ENCODE results near the gene FAM83C. TPM values are rescaled to one million over a fixed set of nuclear protein-coding genes. Genes with fewer than 3 reads are reported as not detected.

Gene FAM83C
- total RNA-seq, 2 experiments from 2014 or later = not detected

DNA sequence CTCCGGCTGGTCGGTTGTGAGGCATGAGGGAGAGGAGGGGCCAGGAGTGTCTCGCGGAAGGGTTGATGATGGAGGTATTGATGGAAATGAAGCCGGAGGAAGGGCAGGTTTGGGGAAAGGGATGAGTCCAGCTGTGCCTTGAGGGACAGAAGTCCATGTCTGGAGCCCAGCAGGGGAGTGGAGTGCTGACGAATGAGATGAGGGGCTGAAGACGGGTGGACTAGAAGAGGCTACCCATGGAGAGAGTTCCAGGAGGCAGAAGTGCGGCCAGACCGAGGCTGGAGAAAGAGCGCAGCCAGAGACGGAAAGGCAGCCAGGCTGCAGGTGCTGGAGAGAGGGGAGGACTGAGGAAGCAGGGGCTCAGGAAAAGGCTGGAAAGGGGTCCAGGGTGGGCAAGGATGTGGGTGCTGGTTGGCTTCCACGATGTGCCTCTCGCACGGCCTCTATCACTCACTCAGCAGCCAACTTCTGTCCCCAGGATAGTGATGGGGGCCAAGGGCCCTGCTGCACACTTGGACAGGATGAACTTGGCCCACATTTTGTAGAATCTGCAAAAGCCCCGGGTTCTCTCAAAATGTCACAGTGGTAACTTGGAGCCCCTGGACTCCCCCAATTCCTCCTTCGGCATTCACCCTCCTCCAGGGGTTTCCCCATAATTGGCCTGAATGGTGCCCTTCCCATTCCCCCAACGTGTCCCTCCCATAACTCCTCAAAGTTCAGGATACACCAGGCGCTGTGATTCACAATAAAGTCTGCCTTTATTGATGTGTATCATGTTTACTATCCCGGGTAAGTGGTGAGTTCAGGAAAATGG lies 7.0 kb downstream of the FAM83C start:
- H3K36me3 Mint-ChIP-seq (ENCODE audit: low read depth) = peaks cover 16% of the 10 kb centered on the region
- peaks cover 29% of the 10 kb centered on the region for H3K4me1 Mint-ChIP-seq
- H3K4me3 Mint-ChIP-seq = peak overlapping the region; percentile 88
- ChIA-PET POLR2A (no interaction called here), CTCF (interaction anchor here (1.9 to 6.0 kb wide), 3 partner anchors 13 to 19 kb away, joined by 7 to 45 read pairs (median 15); no protein-coding TSS in a partner anchor)
- H3K27me3 Mint-ChIP-seq = no peaks in the 10 kb centered on the region
- no peak for DNase-seq
- peak overlapping the region; percentile 95 for H3K27ac Mint-ChIP-seq
- H3K9me3 Mint-ChIP-seq = no peaks in the 10 kb centered on the region

DNA sequence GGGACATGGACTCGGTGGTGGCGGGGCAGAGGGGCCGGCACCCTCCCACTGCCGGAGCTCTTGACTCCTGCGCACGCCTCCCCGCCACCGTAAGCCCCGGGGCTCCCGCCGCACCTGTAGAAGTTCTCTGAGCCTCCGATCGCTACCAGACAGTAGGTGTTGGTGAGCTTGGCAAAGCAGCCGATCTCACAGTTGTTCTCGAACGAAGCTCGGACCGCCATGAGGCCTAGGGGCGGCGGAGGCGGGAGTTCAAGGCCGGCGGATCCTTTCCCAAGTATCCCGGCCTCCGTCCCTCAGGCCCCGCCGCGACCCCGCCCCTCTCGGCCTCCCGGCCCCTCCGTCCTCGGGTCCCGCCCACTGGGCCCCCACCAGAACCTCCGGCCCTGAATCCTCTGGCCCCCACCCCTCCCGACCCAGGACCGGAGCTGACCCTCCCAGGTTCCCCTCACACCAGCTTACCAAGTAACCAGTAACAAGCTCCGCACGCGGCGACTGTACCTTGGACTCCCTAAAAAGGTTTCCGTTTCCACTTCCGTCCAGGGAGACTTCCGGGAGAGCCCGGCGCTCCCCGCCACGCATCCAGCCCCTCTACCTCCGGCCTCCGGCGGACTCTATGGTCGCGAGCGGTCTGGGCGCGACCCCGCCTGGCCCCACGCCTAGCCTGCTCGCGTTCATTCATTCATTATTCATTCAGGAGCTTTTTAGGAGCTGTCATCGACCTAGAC lies 7.8 kb downstream of the FAM83C start, which contains the start of gene EIF6:
EIF6 (minus strand) TSS at position 506 of the 725 bp plus-strand sequence; CDS start at position 221, 285 bp downstream.
- H3K4me3 Mint-ChIP-seq = peak within 1 kb of the TSS; percentile 88
- H3K4me1 Mint-ChIP-seq = peaks cover 30% of the 10 kb centered on the region
- ChIA-PET CTCF (interaction anchor here (0.6 to 2.4 kb wide), 5 partner anchors 14 to 188 kb away, joined by 3 to 15 read pairs (median 6); partner anchors contain the start of gene EDEM2), POLR2A (interaction anchor here (1.0 kb wide), 2 partner anchors 171 to 458 kb away, joined by 3 read pairs; partner anchors contain the start of genes CEP250 and RBM39)
- H3K27me3 Mint-ChIP-seq = no peaks in the 10 kb centered on the region
- H3K27ac Mint-ChIP-seq = peak within 1 kb of the TSS; percentile 95
- H3K9me3 Mint-ChIP-seq = no peaks in the 10 kb centered on the region
- peak; percentile 82 for DNase-seq
- H3K36me3 Mint-ChIP-seq (ENCODE audit: low read depth) = peaks cover 23% of the 10 kb centered on the region

DNA sequence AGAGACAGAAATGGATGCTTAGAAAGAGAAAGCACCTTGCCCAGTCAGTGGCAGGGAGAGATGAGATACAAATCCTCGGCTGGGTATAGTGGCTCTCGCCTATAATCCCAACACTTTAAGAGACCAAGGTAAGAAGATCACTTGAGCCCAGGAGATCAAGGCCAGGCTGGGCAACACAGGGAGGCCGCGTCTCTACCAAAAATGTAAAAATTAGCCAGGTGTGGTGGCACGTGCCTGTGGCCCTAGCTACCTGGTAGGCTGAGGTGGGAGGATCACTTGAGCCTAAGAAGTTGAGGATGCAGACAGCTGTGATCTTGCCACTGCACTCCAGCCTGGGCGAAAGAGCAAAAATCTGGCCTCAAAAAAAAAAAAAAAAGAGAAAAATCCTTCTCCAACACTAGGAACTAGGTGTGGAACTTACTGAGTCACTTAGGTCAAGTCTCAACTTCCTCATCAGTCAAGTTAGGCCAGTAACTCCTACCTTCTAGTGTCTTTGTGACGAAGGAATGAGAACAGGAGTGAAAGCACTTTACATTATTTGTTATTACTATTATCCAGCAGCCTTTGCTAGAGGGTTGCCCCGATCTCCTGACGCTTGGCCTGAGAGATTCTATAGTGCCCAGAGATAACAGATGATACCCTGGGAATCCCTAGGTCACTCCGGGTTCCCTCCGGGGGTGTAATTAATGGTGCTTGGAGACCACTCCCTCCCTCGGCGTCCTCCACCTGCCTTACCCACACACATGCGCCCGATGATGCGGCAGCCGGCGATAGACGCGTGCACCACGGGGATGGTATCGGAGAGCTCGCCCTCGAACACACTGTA lies 8.6 kb downstream of the FAM83C start:
- ChIA-PET CTCF (interaction anchor here (0.6 to 2.4 kb wide), 5 partner anchors 14 to 187 kb away, joined by 3 to 15 read pairs (median 6); partner anchors contain the start of gene EDEM2), POLR2A (interaction anchor here (1.0 kb wide), 2 partner anchors 171 to 459 kb away, joined by 3 read pairs; partner anchors contain the start of genes CEP250 and RBM39)
- H3K4me3 Mint-ChIP-seq = peak overlapping the region; percentile 88
- H3K4me1 Mint-ChIP-seq = peaks cover 30% of the 10 kb centered on the region
- peaks cover 29% of the 10 kb centered on the region for H3K36me3 Mint-ChIP-seq (ENCODE audit: low read depth)
- no peaks in the 10 kb centered on the region for H3K27me3 Mint-ChIP-seq
- DNase-seq = no peak
- peak overlapping the region; percentile 95 for H3K27ac Mint-ChIP-seq
- H3K9me3 Mint-ChIP-seq = no peaks in the 10 kb centered on the region

DNA sequence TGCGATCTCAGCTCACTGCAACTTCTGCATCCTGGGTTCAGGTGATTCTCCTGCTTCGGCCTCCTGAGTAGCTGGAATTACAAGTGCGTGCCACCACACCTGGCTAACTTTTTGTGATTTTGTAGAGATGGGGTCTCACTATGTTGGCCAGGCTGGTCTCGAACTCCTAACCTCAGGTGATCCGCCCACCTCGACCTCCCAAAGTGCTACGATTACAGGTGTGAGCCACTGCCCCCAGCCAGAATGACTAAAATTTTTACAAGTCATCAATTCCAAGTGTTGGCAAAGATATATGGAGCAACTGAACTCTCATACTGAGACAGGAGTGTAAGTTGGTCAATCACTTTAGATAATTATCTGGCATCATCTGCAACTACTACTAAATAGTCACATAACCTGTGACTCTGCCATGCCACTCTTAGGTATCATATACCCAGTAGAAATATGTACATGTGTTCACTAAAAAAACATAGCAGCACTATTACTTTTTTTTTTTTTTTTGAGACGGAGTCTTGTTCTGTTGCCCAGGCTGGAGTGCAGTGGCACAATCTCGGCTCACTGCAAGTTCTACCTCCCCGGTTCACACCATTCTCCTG lies 10.6 kb downstream of the FAM83C start:
- no peak for DNase-seq
- ChIA-PET POLR2A (no interaction called here), CTCF (interaction anchor here (0.9 to 2.4 kb wide), 4 partner anchors 13 to 28 kb away, joined by 3 to 6 read pairs (median 4); no protein-coding TSS in a partner anchor)
- Mint-ChIP-seq H3K4me1 (peaks cover 44% of the 10 kb centered on the region), H3K27me3 (no peaks in the 10 kb centered on the region), H3K9me3 (no peaks in the 10 kb centered on the region), H3K36me3 (ENCODE audit: low read depth) (peaks cover 42% of the 10 kb centered on the region), H3K4me3 (no peak overlapping the region), H3K27ac (no peak overlapping the region)

DNA sequence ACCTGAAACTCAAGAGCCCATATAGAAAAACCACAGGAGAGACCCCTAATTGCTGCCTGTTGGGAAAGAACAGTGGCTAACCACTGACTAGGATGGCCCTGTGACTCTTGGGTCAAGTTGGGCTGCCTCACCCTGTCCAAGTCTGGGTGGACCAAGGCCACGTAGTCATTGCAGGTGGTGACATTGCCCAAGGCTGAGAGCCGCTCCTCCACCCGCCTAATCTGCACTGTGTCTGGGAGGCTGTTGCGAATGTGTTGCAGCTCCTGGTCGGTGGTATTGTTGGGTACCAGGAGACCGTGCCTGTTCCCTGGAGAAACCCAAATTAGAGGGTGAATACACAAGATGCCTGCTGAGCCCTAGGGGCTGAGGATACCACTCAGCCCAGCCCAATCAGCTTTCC lies 11.7 kb downstream of the FAM83C start:
- Mint-ChIP-seq H3K4me1 (peaks cover 45% of the 10 kb centered on the region), H3K36me3 (ENCODE audit: low read depth) (peaks cover 47% of the 10 kb centered on the region), H3K9me3 (no peaks in the 10 kb centered on the region), H3K27ac (no peak overlapping the region), H3K4me3 (no peak overlapping the region), H3K27me3 (no peaks in the 10 kb centered on the region)
- DNase-seq = no peak
- ChIA-PET CTCF (interaction anchor here (0.9 to 1.8 kb wide), 5 partner anchors 11 to 30 kb away, joined by 3 to 6 read pairs (median 4); no protein-coding TSS in a partner anchor), POLR2A (interaction anchor here (0.6 kb wide), 1 partner anchor 133 kb away, joined by 4 read pairs; no protein-coding TSS in a partner anchor)

DNA sequence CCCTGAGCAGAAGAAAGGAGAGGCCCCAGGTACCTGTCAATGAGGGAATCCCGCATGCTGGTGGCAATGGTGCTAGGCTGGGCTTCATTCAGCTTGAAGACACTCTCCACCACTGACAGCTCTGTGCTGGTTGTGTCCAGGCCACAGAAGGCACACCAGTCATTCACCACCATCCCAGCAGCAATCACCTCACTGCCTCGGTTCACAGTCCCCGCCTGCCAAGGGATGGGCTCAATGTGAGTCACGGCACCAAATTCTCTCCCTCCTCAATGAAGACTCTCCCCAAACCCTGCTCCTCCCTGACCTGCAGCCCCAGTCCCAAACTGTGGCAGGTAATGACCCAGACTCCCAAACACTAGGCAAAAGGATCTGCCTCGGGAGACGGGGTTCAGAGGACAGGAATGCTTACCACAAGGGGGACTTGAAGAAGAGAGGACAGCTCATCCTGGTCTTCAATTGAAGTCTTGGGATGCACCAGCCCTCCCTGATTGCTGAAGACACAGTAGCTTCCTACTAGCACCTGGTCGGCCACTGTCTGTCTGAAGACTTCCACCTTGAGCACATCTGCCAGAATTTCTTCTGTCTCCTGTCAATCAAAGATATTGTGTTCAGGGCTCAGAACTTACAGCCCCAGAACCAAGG lies 12.6 kb downstream of the FAM83C start:
- H3K36me3 Mint-ChIP-seq (ENCODE audit: low read depth) = peaks cover 44% of the 10 kb centered on the region
- peak overlapping the region; percentile 46 for H3K27ac Mint-ChIP-seq
- no peak overlapping the region for H3K4me3 Mint-ChIP-seq
- no peaks in the 10 kb centered on the region for H3K9me3 Mint-ChIP-seq
- ChIA-PET CTCF (interaction anchor here (1.0 to 1.8 kb wide), 5 partner anchors 10 to 50 kb away, joined by 3 to 5 read pairs (median 4); no protein-coding TSS in a partner anchor), POLR2A (no interaction called here)
- H3K4me1 Mint-ChIP-seq = peaks cover 39% of the 10 kb centered on the region
- no peak for DNase-seq
- H3K27me3 Mint-ChIP-seq = no peaks in the 10 kb centered on the region

DNA sequence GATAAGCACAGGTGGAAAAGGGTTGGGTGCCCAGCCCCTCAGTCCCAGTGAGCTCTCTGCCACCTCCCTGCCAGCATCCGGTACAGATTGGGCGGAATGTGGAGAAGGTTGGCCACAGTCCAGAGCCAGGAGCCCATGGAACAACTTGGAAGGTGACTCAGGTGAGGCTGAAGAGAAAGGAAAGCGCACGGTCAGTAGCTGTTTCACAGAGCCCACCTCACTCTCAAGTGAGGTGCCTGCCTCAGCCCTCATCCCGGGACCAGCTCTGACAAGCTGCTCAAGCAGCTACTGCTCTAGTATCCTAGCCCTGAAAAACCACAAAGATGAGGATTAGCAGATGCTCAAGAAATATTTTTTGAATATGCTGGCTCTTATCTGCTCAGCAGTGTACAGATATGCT lies 13.2 kb downstream of the FAM83C start:
- Mint-ChIP-seq H3K4me3 (no peak overlapping the region), H3K9me3 (no peaks in the 10 kb centered on the region), H3K4me1 (peaks cover 39% of the 10 kb centered on the region), H3K36me3 (ENCODE audit: low read depth) (peaks cover 44% of the 10 kb centered on the region), H3K27me3 (no peaks in the 10 kb centered on the region), H3K27ac (peak overlapping the region; percentile 27)
- CTCF ChIA-PET = interaction anchor here (0.6 to 1.8 kb wide), 6 partner anchors 9 to 471 kb away, joined by 3 to 5 read pairs (median 4); no protein-coding TSS in a partner anchor
- no peak for DNase-seq
- POLR2A ChIA-PET = no interaction called here

DNA sequence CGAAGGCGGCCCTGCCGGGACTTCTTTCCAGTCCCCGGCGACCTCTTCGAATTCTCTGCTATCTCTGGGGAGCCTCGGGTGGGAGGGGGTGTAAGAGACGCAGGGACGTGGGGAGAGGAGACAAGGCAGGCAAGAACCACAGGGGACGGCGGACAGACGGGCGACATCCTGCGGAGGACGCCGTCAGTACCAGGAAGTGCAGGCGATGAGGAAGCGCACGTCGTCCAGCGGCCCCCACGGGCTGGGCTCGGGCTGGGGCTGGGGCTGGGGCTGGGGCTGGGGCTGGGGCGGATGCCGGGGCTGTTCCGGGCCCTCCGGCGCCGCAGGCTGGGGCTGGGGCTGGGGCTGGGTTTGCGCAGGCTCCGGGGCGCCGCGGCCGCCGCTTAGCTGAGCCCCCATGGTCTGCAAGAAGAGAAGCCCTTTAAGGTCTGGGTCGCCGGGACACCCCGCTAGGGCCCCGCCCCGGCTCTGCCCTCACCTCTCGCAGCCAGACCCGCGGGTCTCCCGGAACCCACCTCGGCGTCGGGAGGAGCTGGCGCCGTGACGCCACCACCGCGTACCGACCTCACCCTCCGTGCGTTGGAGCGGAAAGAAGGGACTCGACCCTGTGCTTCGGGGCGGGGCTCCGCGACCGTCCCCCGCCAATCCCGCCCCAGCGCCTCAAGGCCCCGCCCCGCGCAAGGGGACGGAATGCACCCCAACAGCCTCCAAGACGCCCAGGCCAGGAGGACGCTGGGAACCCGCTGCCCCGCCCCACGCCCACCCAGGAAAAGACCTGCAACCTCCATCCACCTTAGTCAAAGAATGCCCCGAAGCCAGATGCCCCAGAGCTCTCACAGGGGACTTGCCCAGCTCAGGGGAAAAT lies 14.5 kb downstream of the FAM83C start, which contains the start of gene MMP24OS:
MMP24OS (minus strand) TSS at position 592 of the 865 bp plus-strand sequence; CDS start at position 399, 193 bp downstream.
- Mint-ChIP-seq H3K36me3 (ENCODE audit: low read depth) (peaks cover 42% of the 10 kb centered on the region), H3K27ac (peak within 1 kb of the TSS; percentile 99), H3K9me3 (no peaks in the 10 kb centered on the region), H3K4me1 (peaks cover 31% of the 10 kb centered on the region), H3K27me3 (no peaks in the 10 kb centered on the region), H3K4me3 (peak within 1 kb of the TSS; percentile 98)
- ChIA-PET CTCF (interaction anchor here (0.7 to 1.3 kb wide), 6 partner anchors 9 to 677 kb away, joined by 3 to 4 read pairs (median 3); partner anchors contain the start of gene SCAND1), POLR2A (interaction anchor here (0.6 to 0.8 kb wide), 6 partner anchors 25 to 879 kb away, joined by 3 to 5 read pairs (median 3); partner anchors contain the start of genes CEP250, EDEM2 and NCOA6)
- peak; percentile 94 for DNase-seq

DNA sequence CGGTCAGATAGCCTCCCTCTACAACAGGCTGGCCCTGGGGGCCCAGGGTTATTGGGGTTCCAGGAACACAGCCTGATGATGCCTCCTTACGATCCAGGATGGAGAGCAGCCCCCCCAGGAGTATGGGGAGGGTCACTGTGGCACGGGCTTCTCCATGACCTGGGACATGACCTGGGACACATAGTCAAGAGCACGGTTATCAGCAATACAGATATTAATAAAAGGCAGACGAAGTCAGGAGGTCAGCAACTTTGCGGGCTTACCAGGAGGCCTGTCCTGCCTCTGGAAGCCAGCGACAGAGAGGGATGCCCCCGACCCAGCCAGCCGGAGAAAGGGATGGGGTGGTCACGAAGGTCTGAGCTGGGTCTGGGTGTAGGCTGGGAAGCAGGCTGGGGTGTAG lies 15.1 kb downstream of the FAM83C start:
- ChIA-PET POLR2A (no interaction called here), CTCF (interaction anchor here (1.2 to 1.3 kb wide), 2 partner anchors 8 to 27 kb away, joined by 3 to 4 read pairs; no protein-coding TSS in a partner anchor)
- Mint-ChIP-seq H3K4me3 (peak overlapping the region; percentile 98), H3K4me1 (peaks cover 28% of the 10 kb centered on the region), H3K27ac (peak overlapping the region; percentile 99), H3K27me3 (no peaks in the 10 kb centered on the region), H3K36me3 (ENCODE audit: low read depth) (peaks cover 39% of the 10 kb centered on the region), H3K9me3 (no peaks in the 10 kb centered on the region)
- DNase-seq = no peak

DNA sequence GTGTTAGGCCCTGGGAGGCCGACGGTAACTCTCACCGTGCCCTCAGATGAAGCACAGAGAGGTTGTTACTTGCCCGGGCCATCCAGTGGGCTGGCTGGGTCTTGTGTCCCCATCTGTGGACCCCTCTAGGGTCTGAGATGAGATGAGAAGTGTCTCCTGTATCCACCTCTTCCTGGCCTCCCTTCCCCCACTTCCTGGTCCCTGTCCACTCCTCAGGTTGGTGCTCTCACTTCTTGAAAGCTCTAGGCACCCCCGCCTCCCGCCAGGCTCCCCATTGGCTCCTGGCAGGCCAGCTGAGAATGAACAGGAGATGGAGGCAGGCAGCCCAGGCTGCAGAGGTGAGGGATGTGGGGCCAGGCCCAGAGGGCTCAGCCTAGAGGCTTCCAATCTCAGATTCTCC lies 15.8 kb downstream of the FAM83C start:
- ChIA-PET POLR2A (interaction anchor here (0.6 kb wide), 1 partner anchor 1319 kb away, joined by 3 read pairs; no protein-coding TSS in a partner anchor), CTCF (interaction anchor here (1.3 kb wide), 1 partner anchor 28 kb away, joined by 4 read pairs; no protein-coding TSS in a partner anchor)
- Mint-ChIP-seq H3K4me1 (peaks cover 24% of the 10 kb centered on the region), H3K27ac (peak overlapping the region; percentile 99), H3K36me3 (ENCODE audit: low read depth) (peaks cover 34% of the 10 kb centered on the region), H3K4me3 (peak overlapping the region; percentile 98), H3K9me3 (no peaks in the 10 kb centered on the region), H3K27me3 (no peaks in the 10 kb centered on the region)
- no peak for DNase-seq

Data from activated CD4-positive, alpha-beta T cell treated with anti-CD3 and anti-CD28 coated beads, Interleukin-2, amount 10 ng/mL, durations not matched to agents 7 days and 5 days (primary cell).